HepG2 (cell line): Measurements from ENCODE around the gene PRKAG1. TPM values are rescaled to one million over a fixed set of nuclear protein-coding genes. Genes with fewer than 3 reads are reported as not detected.
A peak's percentile ranks its signal among the peaks of the same experiment; 100 is the strongest.

Experiments
- ATAC-seq: fragments of 200-7000 bp; cut with Tn5 transposase; 3 replicates; pipeline ENCODE4 v1.9.1; 2020; ENCODE audit warnings: mild to moderate bottlenecking, moderate library complexity
- BruUV-seq: library from RNA; stranded (reverse); fragments of 400-500 nt; replicated peaks from 2 replicates; lab custom pipeline; 2021; lab: Mats Ljungman, UMichigan
- CTCF ChIA-PET: fragments of 300-600 bp; formaldehyde crosslinking; extraction: SDS; loops from one replicate; lab custom pipeline; 2021; ENCODE audit warnings: low total read pairs, inconsistent platforms, low intra/inter-chr PET ratio; lab: Yijun Ruan, JAX
- POLR2A ChIA-PET: fragments of 350-600 bp; sonication (Branson Sonifier 250); formaldehyde crosslinking; loops from one replicate; lab custom pipeline; 2020; ENCODE audit warnings: antibody characterized with exemption, inconsistent platforms; lab: Yijun Ruan, JAX
- DNase-seq: peaks from one replicate; pipeline ENCODE4 v3.0.0-alpha.2; 2015; ENCODE audit warnings: low spot score
- FAIRE-seq: peaks from 3 replicates; lab custom pipeline; 2011; peaks lifted over from hg19 to GRCh38; lab: Jason Lieb, UNC
- H2AFZ ChIP-seq: one replicate; pipeline ENCODE4 v1.6.1; 2011; ENCODE audit warnings: low read length, inconsistent platforms
- H3K27ac ChIP-seq: fragments of 300-600 bp; 3 replicates; pipeline ENCODE4 v1.8.0; 2011; ENCODE audit warnings: mixed run types, mild to moderate bottlenecking, mixed read lengths, low read length, inconsistent platforms; ENCODE audit not compliant: insufficient read depth; ENCODE audit errors: extremely low read length
- H3K27me3 ChIP-seq, 2 experiments: fragments of 200-600 bp in 1 of 2; 2 replicates in 1 of 2; 3 replicates in 1 of 2; pipeline versions ENCODE4 v1.6.0 to v1.8.0; 2011; ENCODE audit warnings: low read length in 2 of 2, mild to moderate bottlenecking in 2 of 2, moderate library complexity in 2 of 2, inconsistent platforms in 1 of 2; ENCODE audit not compliant: insufficient read depth in 2 of 2, control insufficient read depth in 1 of 2
- H3K36me3 ChIP-seq, 2 experiments: fragments of 200-600 bp in 1 of 2; replicated peaks in 1 of 2; 2 replicates in 1 of 2; 3 replicates in 1 of 2; pipeline versions ENCODE4 v1.5.1 to v1.8.0; 2011; ENCODE audit warnings: low read length in 2 of 2, inconsistent platforms in 1 of 2; ENCODE audit not compliant: insufficient read depth in 2 of 2, control insufficient read depth in 1 of 2
- H3K4me1 ChIP-seq: 2 replicates; pipeline ENCODE4 v1.5.1; 2012; ENCODE audit warnings: low read length, inconsistent platforms; ENCODE audit not compliant: insufficient read depth
- H3K4me2 ChIP-seq: 2 replicates; pipeline ENCODE4 v1.6.0; 2011; ENCODE audit warnings: low read depth, low read length, inconsistent platforms
- H3K4me3 ChIP-seq, 3 experiments: fragments of 200-600 bp in 1 of 3; sonication (generic), shearing (Covaris generic) in 1 of 3; replicated peaks in 1 of 3; 2 replicates each; pipeline ENCODE4 v1.5.1; 2011 to 2016; ENCODE audit warnings: low read length in 3 of 3, inconsistent platforms in 2 of 3, low read depth in 2 of 3, mild to moderate bottlenecking in 2 of 3, control low read depth in 1 of 3, mixed read lengths in 1 of 3; ENCODE audit not compliant: insufficient read depth in 1 of 3
- H3K79me2 ChIP-seq: one replicate; pipeline ENCODE4 v1.6.1; 2011; ENCODE audit warnings: low read length, inconsistent platforms; ENCODE audit not compliant: insufficient read depth
- H3K9ac ChIP-seq: 2 replicates; pipeline ENCODE4 v1.6.0; 2011; ENCODE audit warnings: mild to moderate bottlenecking, low read depth, low read length, inconsistent platforms; ENCODE audit not compliant: insufficient read depth
- H3K9me3 ChIP-seq: 2 replicates; pipeline ENCODE4 v1.5.1; 2012; ENCODE audit warnings: mild to moderate bottlenecking, low read length
- H4K20me1 ChIP-seq: 2 replicates; pipeline ENCODE4 v1.6.0; 2011; ENCODE audit warnings: inconsistent platforms, mild to moderate bottlenecking, low read length, moderate library complexity; ENCODE audit not compliant: insufficient read depth
- AGO2 ChIP-seq: fragments of 200-400 bp; formaldehyde crosslinking; optimal IDR thresholded peaks from 2 replicates; pipeline ENCODE3; 2017; ENCODE audit warnings: mild to moderate bottlenecking, low read depth, low read length, moderate library complexity
- MLX ChIP-seq: IDR thresholded peaks from 2 replicates; pipeline ENCODE4 v1.6.1; 2016
- MZF1 ChIP-seq: sonication (generic); formaldehyde crosslinking; IDR thresholded peaks from 2 replicates; pipeline ENCODE4 v1.8.1; 2023; ENCODE audit warnings: mild to moderate bottlenecking, missing genetic modification reagents, borderline replicate concordance
- RCOR2 ChIP-seq: IDR thresholded peaks from 2 replicates; pipeline ENCODE4 v1.6.1; 2016; ENCODE audit warnings: missing biosample characterization, missing genetic modification reagents
- ZNF160 ChIP-seq: sonication (generic); formaldehyde crosslinking; IDR thresholded peaks from 2 replicates; pipeline ENCODE4 v1.8.0; 2022; ENCODE audit warnings: mild to moderate bottlenecking, inconsistent platforms, missing genetic modification reagents
- ZNF337 ChIP-seq: sonication (generic); formaldehyde crosslinking; IDR thresholded peaks from 2 replicates; pipeline ENCODE4 v1.5.1; 2020; ENCODE audit warnings: missing genetic modification reagents, low read depth, mild to moderate bottlenecking, borderline replicate concordance
- ZNF430 ChIP-seq: sonication (generic); formaldehyde crosslinking; IDR thresholded peaks from 2 replicates; pipeline ENCODE4 v1.9.0; 2021; ENCODE audit warnings: mild to moderate bottlenecking, missing genetic modification reagents
- WGBS: methylation state at CpG from one replicate; pipeline ENCODE4 v1.1.6; 2017; ENCODE audit warnings: low lambda C conversion rate; 5-methylcytosine and 5-hydroxymethylcytosine counted together
- in situ Hi-C: cut with HindIII; loops from 2 replicates; pipeline ENCODE4 v1.10.0; 2017; ENCODE audit warnings: low pct_unique_long_range_greater_than_20kb; ENCODE audit not compliant: extremely low pct_ligation_motif_present
- intact Hi-C: fragments of 100-400 bp; cut with micrococcal nuclease; formaldehyde crosslinking; loops from one replicate; pipeline ENCODE4 v1.10.0; 2022; ENCODE audit not compliant: unreplicated experiment
- polyA plus RNA-seq, 8 experiments: library from polyadenylated mRNA; depleted of rRNA in 3 of 8; stranded (reverse) in 7 of 8; unstranded in 1 of 8; fragments of >200 nt; fragmentation: Illumina TruSeq in 4 of 8; extraction: Trizol in 4 of 8; gene quantifications; 2 replicates each; pipeline versions ENCODE4 v1.2.1 to v1.2.3, GENCODE V29; 2011 to 2016; ENCODE audit warnings: low read depth in 4 of 8, missing spikeins in 1 of 8, mixed read lengths in 1 of 8; ENCODE audit not compliant: insufficient read depth in 1 of 8
- total RNA-seq, 5 experiments: library from RNA; depleted of rRNA; stranded (reverse); fragments of >200 nt; fragmentation: Illumina TruSeq; extraction: Trizol; gene quantifications; 2 replicates each; pipeline ENCODE4 v1.2.3, GENCODE V29; 2016; ENCODE audit warnings: low read depth in 1 of 5

The PRKAG1 gene
- total and polyA plus RNA-seq, 2 of the 13 experiments (the other 11 are each of a cell fraction or from before 2014, with no cell fraction given) = 26.1 to 32.8 TPM

GRCh38 chr12:49041036-49041880 lies 22.7 kb upstream of the PRKAG1 start:
- no TSS peak for BruUV-seq
- Histone ChIP-seq H3K27ac (no peak overlapping the region), H3K9ac (no peak overlapping the region), H3K79me2 (no peaks in the 10 kb centered on the region), H3K36me3 (peaks cover 58 to 96% of the 10 kb centered on the region in 2 experiments), H3K4me3 (no peak overlapping the region), H3K4me2 (no peak overlapping the region), H3K9me3 (no peaks in the 10 kb centered on the region), H4K20me1 (0 out of 2 replicates have a peak, but pooled peaks cover 3% of the 10 kb centered on the region), H2AFZ (no peak overlapping the region), H3K4me1 (no peaks in the 10 kb centered on the region), H3K27me3 (no peaks in the 10 kb centered on the region)
- no peak for TF ChIP-seq MLX
- no peak for TF ChIP-seq ZNF337
- no peak for TF ChIP-seq MZF1
- no peak for TF ChIP-seq ZNF160 (CRISPR knock-in tag)
- POLR2A ChIA-PET = no interaction called here
- FAIRE-seq (no peak), DNase-seq (no peak), ATAC-seq (no peak)
- intact Hi-C loops = no loop called here
- over 99% methylated on average over 23 of the region's 31 CpGs for WGBS
- in situ Hi-C loops = no loop called here
- CTCF ChIA-PET = no interaction called here

- no peaks in the 10 kb centered on the region for H3K79me2 ChIP-seq
- ATAC-seq (no peak), DNase-seq (no peak), FAIRE-seq (no peak)
- no peaks in the 10 kb centered on the region for H3K9me3 ChIP-seq
- intact Hi-C loops (no loop called here), in situ Hi-C loops (no loop called here)
- no peak overlapping the region for H3K4me3 ChIP-seq
- TF ChIP-seq RCOR2 (CRISPR knock-in tag) (no peak), ZNF430 (CRISPR knock-in tag) (no peak), AGO2 (peak; percentile 19)
- WGBS = 97% methylated on average over 13 of the region's 14 CpGs
- 0 out of 2 replicates have a peak, but pooled peaks cover 3% of the 10 kb centered on the region for H4K20me1 ChIP-seq
- no peak overlapping the region for H3K27ac ChIP-seq
- ChIA-PET POLR2A (no interaction called here), CTCF (no interaction called here)
- no TSS peak for BruUV-seq
- H3K4me1 ChIP-seq = no peaks in the 10 kb centered on the region
- H3K27me3 ChIP-seq = no peaks in the 10 kb centered on the region
- H3K4me2 ChIP-seq = no peak overlapping the region
- no peak overlapping the region for H2AFZ ChIP-seq
- H3K36me3 ChIP-seq = peaks cover 53 to 91% of the 10 kb centered on the region in 2 experiments
- H3K9ac ChIP-seq = no peak overlapping the region
These were observed 21.8 kb upstream of the PRKAG1 start for GRCh38 chr12:49040364-49040855.
